AG04449 (cell line): ENCODE results near the gene DST.

Source experiments
- CTCF ChIA-PET: fragments of 350-600 bp; formaldehyde crosslinking; extraction: SDS; loops from one replicate; lab custom pipeline; 2021; ENCODE audit warnings: antibody characterized with exemption; lab: Yijun Ruan, JAX
- POLR2A ChIA-PET: fragments of 400-600, 350-600 bp; formaldehyde crosslinking; extraction: SDS; loops from one replicate; lab custom pipeline; 2020; ENCODE audit warnings: antibody characterized with exemption, inconsistent platforms; lab: Yijun Ruan, JAX
- DNase-seq: peaks from one replicate; pipeline ENCODE4 v3.0.0-alpha.2; 2010; ENCODE audit warnings: low read depth, low spot score
- H3K4me3 ChIP-seq: 2 replicates; pipeline ENCODE4 v1.5.1; 2011; ENCODE audit warnings: low read depth, mild to moderate bottlenecking, control low read depth, low read length
- CTCF ChIP-seq: IDR thresholded peaks from one replicate; pipeline ENCODE4 v1.5.1; 2011; ENCODE audit warnings: mild to moderate bottlenecking, moderate library complexity, low read length, control low read depth, inconsistent platforms; ENCODE audit not compliant: insufficient read depth; ENCODE audit errors: missing control alignments

Gene DST

GRCh38 chr6:56495654-56496053 lies 147.0 kb downstream of the DST start:
- ChIA-PET CTCF (no interaction called here), POLR2A (no interaction called here)
- no peak for DNase-seq
- no peak for TF ChIP-seq CTCF
- H3K4me3 ChIP-seq = no peak overlapping the region

- TF ChIP-seq CTCF = no peak
- DNase-seq = no peak
- H3K4me3 ChIP-seq = no peak overlapping the region
- CTCF ChIA-PET = interaction anchor here (0.7 to 3.6 kb wide), 7 partner anchors 8 to 1015 kb away, joined by 3 to 9 read pairs (median 5); no protein-coding TSS in a partner anchor
- POLR2A ChIA-PET = interaction anchor here (0.9 kb wide), 1 partner anchor 122 kb away, joined by 3 read pairs; no protein-coding TSS in a partner anchor
These were observed 150.9 kb downstream of the DST start for GRCh38 chr6:56491606-56492328.

- no peak for DNase-seq
- ChIA-PET POLR2A (interaction anchor here (0.9 kb wide), 1 partner anchor 121 kb away, joined by 3 read pairs; no protein-coding TSS in a partner anchor), CTCF (interaction anchor here (0.7 to 3.6 kb wide), 5 partner anchors 14 to 176 kb away, joined by 3 to 9 read pairs (median 5); no protein-coding TSS in a partner anchor)
- H3K4me3 ChIP-seq = no peak overlapping the region
- TF ChIP-seq CTCF = no peak
These were observed 151.7 kb downstream of the DST start for GRCh38 chr6:56490993-56491392.

- ChIA-PET POLR2A (no interaction called here), CTCF (interaction anchor here (0.6 to 3.6 kb wide), 3 partner anchors 119 to 1213 kb away, joined by 3 to 9 read pairs (median 3); no protein-coding TSS in a partner anchor)
- TF ChIP-seq CTCF = no peak
- no peak overlapping the region for H3K4me3 ChIP-seq
- DNase-seq = no peak
These were observed 153.1 kb downstream of the DST start for GRCh38 chr6:56489559-56489958.

GRCh38 chr6:56488281-56488680 lies 154.4 kb downstream of the DST start:
- CTCF ChIA-PET = interaction anchor here (0.9 to 2.1 kb wide), 4 partner anchors 15 to 174 kb away, joined by 3 to 6 read pairs (median 4); no protein-coding TSS in a partner anchor
- DNase-seq = no peak
- TF ChIP-seq CTCF = no peak
- no peak overlapping the region for H3K4me3 ChIP-seq
- POLR2A ChIA-PET = no interaction called here

- POLR2A ChIA-PET = no interaction called here
- no peak for TF ChIP-seq CTCF
- no peak for DNase-seq
- CTCF ChIA-PET = no interaction called here
- no peak overlapping the region for H3K4me3 ChIP-seq
These were observed 156.0 kb downstream of the DST start for GRCh38 chr6:56486681-56487080.
